CD8-positive, alpha-beta memory T cell (primary cell): Measurements from ENCODE around the gene KLK5. TPM values are rescaled to one million over a fixed set of nuclear protein-coding genes. Genes with fewer than 3 reads are reported as not detected.
"Not testable (repeated sequence)": the region's sequence is repeated elsewhere in the genome, so short reads cannot be mapped to it uniquely, and the experiment has no call there.

Source experiments
- CTCF ChIA-PET: fragments of 350-600 bp; sonication (Branson Sonifier 250); formaldehyde crosslinking; loops from one replicate; lab custom pipeline; 2021; ENCODE audit warnings: antibody characterized with exemption; lab: Charles Lee
- POLR2A ChIA-PET: fragments of 350-600 bp; sonication (Branson Sonifier 250); formaldehyde crosslinking; loops from one replicate; lab custom pipeline; 2021; ENCODE audit warnings: antibody characterized with exemption; lab: Charles Lee
- DNase-seq, 5 donors: peaks; one replicate each; pipeline versions ENCODE4 v3.0.0 to v3.0.0-alpha.2; 2020 to 2022; ENCODE audit warnings: mixed read lengths in 1 of 5
- H3K27ac ChIP-seq: one replicate; pipeline ENCODE4 v1.7.0; 2013; ENCODE audit warnings: low read depth, mild to moderate bottlenecking, low read length, moderate library complexity
- H3K27me3 ChIP-seq: 2 replicates; pipeline ENCODE4 v1.7.0; 2013; ENCODE audit warnings: low read length, mild to moderate bottlenecking; ENCODE audit not compliant: insufficient read depth, poor library complexity, severe bottlenecking
- H3K36me3 ChIP-seq: 2 replicates; pipeline ENCODE4 v1.7.0; 2013; ENCODE audit warnings: mild to moderate bottlenecking, low read length, moderate library complexity; ENCODE audit not compliant: insufficient read depth
- H3K4me1 ChIP-seq: 2 replicates; pipeline ENCODE4 v1.7.0; 2013; ENCODE audit warnings: mild to moderate bottlenecking, low read length, moderate library complexity; ENCODE audit not compliant: insufficient read depth
- H3K4me3 ChIP-seq: 2 replicates; pipeline ENCODE4 v1.7.0; 2013; ENCODE audit warnings: mild to moderate bottlenecking, low read length
- H3K9me3 ChIP-seq: 2 replicates; pipeline ENCODE4 v1.7.0; 2013; ENCODE audit warnings: mild to moderate bottlenecking, low read length
- H3K27ac Mint-ChIP-seq, 8 donors: one replicate each; pipeline ENCODE4 v1.8.0; 2020 to 2021; ENCODE audit warnings: mixed read lengths in 8 of 8, mild to moderate bottlenecking in 6 of 8, inconsistent platforms in 3 of 8, moderate library complexity in 3 of 8
- H3K27me3 Mint-ChIP-seq, 2 donors: one replicate each; pipeline ENCODE4 v1.8.0; 2020 to 2021; ENCODE audit warnings: mixed read lengths in 2 of 2, mild to moderate bottlenecking in 1 of 2, moderate library complexity in 1 of 2
- H3K36me3 Mint-ChIP-seq, 3 donors: one replicate each; pipeline ENCODE4 v1.8.0; 2020 to 2021; ENCODE audit warnings: mixed read lengths in 3 of 3, inconsistent platforms in 1 of 3, mild to moderate bottlenecking in 1 of 3
- H3K4me1 Mint-ChIP-seq, 3 donors: one replicate each; pipeline ENCODE4 v1.8.0; 2020 to 2021; ENCODE audit warnings: mixed read lengths in 3 of 3, inconsistent platforms in 1 of 3, mild to moderate bottlenecking in 1 of 3
- H3K4me3 Mint-ChIP-seq, 7 donors: one replicate each; pipeline ENCODE4 v1.8.0; 2020 to 2021; ENCODE audit warnings: mixed read lengths in 7 of 7, mild to moderate bottlenecking in 6 of 7, moderate library complexity in 4 of 7, inconsistent platforms in 2 of 7
- H3K9me3 Mint-ChIP-seq, 5 donors: one replicate each; pipeline ENCODE4 v1.8.0; 2020 to 2022; ENCODE audit warnings: mixed read lengths in 5 of 5, mild to moderate bottlenecking in 3 of 5, moderate library complexity in 2 of 5, inconsistent platforms in 1 of 5
- polyA plus RNA-seq: library from polyadenylated mRNA; unstranded; fragments of 300-500 nt; fragmentation: Illumina TruSeq; gene quantifications from one replicate; pipeline ENCODE4 v1.2.3, GENCODE V29; 2021
- total RNA-seq, 2 experiments: library from RNA; stranded (reverse); gene quantifications; one replicate each; pipeline ENCODE4 v1.2.3, GENCODE V29; 2021

Gene KLK5
- total and polyA plus RNA-seq, 3 experiments from 2014 or later = not detected

DNA sequence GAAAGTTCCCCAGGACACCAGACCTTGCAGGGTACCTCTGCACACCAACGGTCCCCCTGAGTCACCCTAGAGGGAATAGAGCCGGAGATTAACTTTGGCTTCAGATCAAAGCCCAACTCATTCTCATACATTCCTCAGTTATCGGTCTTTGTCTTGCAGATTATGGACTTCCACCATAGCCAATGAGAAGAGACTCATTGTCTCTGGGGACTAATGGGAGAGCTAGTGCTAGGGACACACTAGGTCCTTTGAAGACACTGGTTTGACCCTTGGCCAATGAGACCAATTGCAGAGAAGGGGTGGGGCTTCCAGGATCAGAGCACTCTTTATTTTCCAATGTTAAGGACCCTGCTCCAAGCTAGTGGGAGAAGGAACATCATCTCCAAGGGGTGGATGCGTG lies 24.8 kb upstream of the KLK5 start:
- Histone ChIP-seq H3K4me1 (no peaks in the 10 kb centered on the region), H3K4me3 (no peak overlapping the region), H3K27ac (no peak overlapping the region), H3K27me3 (no peaks in the 10 kb centered on the region), H3K9me3 (no peaks in the 10 kb centered on the region), H3K36me3 (no peaks in the 10 kb centered on the region)
- peaks cover 23 to 62% of the 10 kb centered on the region in 2 donors for H3K27me3 Mint-ChIP-seq
- H3K36me3 Mint-ChIP-seq = no peaks in the 10 kb centered on the region
- H3K4me3 Mint-ChIP-seq = no peak overlapping the region
- H3K27ac Mint-ChIP-seq = no peak overlapping the region
- CTCF ChIA-PET = no interaction called here
- no peaks in the 10 kb centered on the region for H3K4me1 Mint-ChIP-seq
- peaks cover 0 to 7% (median 0%) of the 10 kb centered on the region in 5 donors for H3K9me3 Mint-ChIP-seq
- POLR2A ChIA-PET = no interaction called here
- no peak for DNase-seq

DNA sequence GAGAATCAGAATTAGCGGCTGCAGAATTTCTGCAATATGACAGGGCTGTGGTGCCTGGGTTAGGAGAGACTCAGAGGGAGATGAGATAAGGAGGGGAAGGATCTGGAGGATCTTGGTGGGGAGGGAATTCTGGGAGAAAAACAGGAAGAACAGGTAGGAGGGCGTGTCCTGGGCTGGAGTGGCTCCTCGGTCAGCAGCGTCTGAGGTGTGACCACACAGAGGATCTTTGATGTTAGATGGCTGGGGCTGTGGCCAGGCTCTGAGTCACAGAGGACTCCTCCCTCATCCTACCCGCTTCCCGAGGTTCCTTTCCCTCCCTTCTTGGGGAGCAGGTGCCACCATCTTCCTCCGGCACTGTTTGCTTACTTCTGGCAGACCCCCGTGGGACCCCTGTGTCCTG lies 22.9 kb upstream of the KLK5 start:
- Histone ChIP-seq H3K4me3 (no peak overlapping the region), H3K27ac (no peak overlapping the region), H3K36me3 (no peaks in the 10 kb centered on the region), H3K4me1 (no peaks in the 10 kb centered on the region), H3K9me3 (no peaks in the 10 kb centered on the region), H3K27me3 (no peaks in the 10 kb centered on the region)
- Mint-ChIP-seq H3K4me1 (no peaks in the 10 kb centered on the region), H3K36me3 (no peaks in the 10 kb centered on the region), H3K27ac (peak overlapping the region in 1 of 8 donors; percentile 7), H3K9me3 (peaks cover 0 to 7% (median 0%) of the 10 kb centered on the region in 5 donors), H3K27me3 (peaks cover 20 to 58% of the 10 kb centered on the region in 2 donors), H3K4me3 (no peak overlapping the region)
- POLR2A ChIA-PET = no interaction called here
- CTCF ChIA-PET = no interaction called here
- DNase-seq = no peak

DNA sequence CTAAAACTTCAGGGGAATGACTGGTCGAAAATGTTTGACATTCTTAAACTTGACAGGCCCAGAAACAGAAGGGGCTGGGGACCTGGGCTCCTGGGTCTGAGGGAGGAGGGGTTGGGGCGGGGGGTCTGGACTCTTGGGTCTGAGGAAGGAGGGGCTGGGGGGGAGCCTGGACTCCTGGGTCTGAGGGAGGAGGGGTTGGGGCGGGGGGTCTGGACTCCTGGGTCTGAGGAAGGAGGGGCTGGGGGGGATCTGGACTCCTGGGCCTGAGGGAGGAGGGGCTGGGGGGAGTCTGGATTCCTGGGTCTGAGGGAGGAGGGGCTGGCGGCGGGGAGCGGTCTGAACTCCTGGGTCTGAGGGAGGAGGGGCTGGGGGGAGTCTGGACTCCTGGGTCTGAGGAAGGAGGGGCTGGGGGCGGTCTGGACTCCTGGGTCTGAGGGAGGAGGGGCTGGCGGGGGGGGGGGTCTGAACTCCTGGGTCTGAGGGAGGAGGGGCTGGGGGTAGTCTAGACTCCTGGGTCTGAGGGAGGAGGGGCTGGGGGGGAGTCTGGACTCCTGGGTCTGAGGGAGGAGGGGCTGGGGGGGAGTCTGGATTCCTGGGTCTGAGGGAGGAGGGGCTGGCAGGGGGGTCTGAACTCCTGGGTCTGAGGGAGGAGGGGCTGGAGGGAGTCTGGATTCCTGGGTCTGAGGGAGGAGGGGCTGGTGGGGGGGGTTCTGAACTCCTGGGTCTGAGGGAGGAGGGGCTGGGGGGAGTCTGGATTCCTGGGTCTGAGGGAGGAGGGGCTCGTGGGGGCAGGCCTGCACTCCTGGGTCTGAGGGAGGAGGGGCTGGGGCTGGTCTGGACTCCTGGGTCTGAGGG lies 22.1 kb upstream of the KLK5 start:
- Mint-ChIP-seq H3K27ac (no peak overlapping the region), H3K4me3 (no peak overlapping the region), H3K9me3 (peaks cover 0 to 7% (median 0%) of the 10 kb centered on the region in 5 donors), H3K27me3 (peaks cover 25 to 65% of the 10 kb centered on the region in 2 donors), H3K4me1 (no peaks in the 10 kb centered on the region), H3K36me3 (no peaks in the 10 kb centered on the region)
- no peak for DNase-seq
- no peaks in the 10 kb centered on the region for H3K4me1 ChIP-seq
- CTCF ChIA-PET = no interaction called here
- H3K27ac ChIP-seq = no peak overlapping the region
- H3K27me3 ChIP-seq = no peaks in the 10 kb centered on the region
- H3K9me3 ChIP-seq = no peaks in the 10 kb centered on the region
- POLR2A ChIA-PET = no interaction called here
- H3K4me3 ChIP-seq = no peak overlapping the region
- no peaks in the 10 kb centered on the region for H3K36me3 ChIP-seq

DNA sequence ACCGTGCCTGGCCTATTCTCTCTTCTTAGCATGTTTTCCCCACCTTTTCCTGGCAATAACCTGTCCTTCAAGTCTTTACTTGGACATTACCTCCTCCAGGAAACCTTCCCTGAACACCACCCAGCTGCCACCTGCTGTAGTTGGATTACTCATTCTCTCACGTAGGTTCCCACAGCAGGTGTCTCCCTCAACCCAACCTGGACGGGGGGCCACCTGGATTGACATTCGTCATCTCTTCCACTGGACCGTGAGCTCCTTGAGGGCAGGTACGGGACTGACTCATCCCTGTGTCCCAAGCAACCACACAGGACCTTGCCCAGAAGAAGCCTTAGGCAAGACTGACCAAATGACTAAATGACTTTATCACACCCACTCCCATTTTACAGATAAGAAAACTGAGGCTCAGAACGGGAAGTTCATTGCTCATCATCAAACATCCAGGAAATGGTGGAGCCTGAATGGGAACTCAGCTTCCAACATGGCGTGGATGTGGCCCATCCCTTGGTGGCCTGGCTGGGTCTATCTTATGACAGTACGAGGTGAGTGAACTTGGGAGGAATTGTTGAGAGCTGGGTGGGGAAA lies 20.0 kb upstream of the KLK5 start:
- Histone ChIP-seq H3K4me1 (no peaks in the 10 kb centered on the region), H3K36me3 (no peaks in the 10 kb centered on the region), H3K9me3 (no peaks in the 10 kb centered on the region), H3K27me3 (no peaks in the 10 kb centered on the region), H3K27ac (no peak overlapping the region), H3K4me3 (no peak overlapping the region)
- no peaks in the 10 kb centered on the region for H3K4me1 Mint-ChIP-seq
- H3K9me3 Mint-ChIP-seq = peaks cover 0 to 7% (median 0%) of the 10 kb centered on the region in 5 donors
- no peaks in the 10 kb centered on the region for H3K36me3 Mint-ChIP-seq
- H3K27me3 Mint-ChIP-seq = peaks cover 29 to 59% of the 10 kb centered on the region in 2 donors
- CTCF ChIA-PET = no interaction called here
- H3K4me3 Mint-ChIP-seq = no peak overlapping the region
- no peak for DNase-seq
- POLR2A ChIA-PET = no interaction called here
- peak overlapping the region in 1 of 8 donors; percentile 32 for H3K27ac Mint-ChIP-seq

DNA sequence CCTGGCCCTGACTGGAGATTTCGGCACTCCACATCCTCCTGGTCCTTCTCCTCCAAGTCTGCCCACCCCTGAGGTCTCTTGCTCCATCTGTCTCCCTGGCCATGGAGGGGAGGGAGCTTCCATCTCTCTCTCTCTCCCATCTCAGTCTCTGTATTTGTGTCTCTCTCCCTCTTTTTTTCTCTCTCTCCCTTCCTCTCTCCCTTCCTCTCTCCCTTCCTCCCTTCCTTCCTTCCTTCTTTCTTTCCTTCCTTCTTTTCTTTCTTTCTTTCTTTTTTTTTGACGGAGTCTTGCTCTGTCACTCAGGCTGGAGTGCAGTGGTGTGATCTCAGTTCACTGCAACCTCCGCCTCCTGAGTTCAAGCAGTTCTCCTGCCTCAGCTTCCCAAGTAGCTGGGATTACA lies 17.0 kb upstream of the KLK5 start:
- H3K27me3 ChIP-seq, H3K9me3 Mint-ChIP-seq, H3K36me3 ChIP-seq, H3K27ac ChIP-seq, H3K27ac Mint-ChIP-seq, H3K4me1 Mint-ChIP-seq, CTCF ChIA-PET, POLR2A ChIA-PET, H3K4me3 Mint-ChIP-seq, H3K36me3 Mint-ChIP-seq, H3K4me1 ChIP-seq, DNase-seq, H3K9me3 ChIP-seq, H3K4me3 ChIP-seq: not testable (repeated sequence)
- peaks cover 25 to 52% of the 10 kb centered on the region in 2 donors for H3K27me3 Mint-ChIP-seq

DNA sequence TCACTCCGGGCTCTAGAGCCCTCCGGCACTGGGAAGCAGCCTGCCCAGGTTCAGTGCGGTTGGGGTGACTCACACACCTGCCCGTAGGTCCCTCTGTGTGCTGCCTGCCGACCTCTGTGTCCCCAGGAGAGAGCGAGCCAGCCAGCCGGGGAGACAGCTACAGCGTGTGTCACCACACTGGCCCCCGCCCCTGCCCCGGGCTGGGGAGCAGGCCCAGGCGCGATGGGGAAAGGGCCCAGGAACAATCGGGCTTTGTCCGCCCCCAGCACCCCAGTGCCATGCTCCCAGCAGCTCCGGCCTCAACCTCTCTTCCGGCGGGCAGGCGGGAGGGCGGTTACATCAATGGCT lies 16.5 kb upstream of the KLK5 start, which contains the start of gene KLK6:
Gene KLK6 (minus strand): TSS at position 179 of the 348 bp plus-strand sequence. CDS start 1,487 bp downstream, outside the sequence.
- H3K36me3 ChIP-seq = no peaks in the 10 kb centered on the region
- H3K4me1 Mint-ChIP-seq = no peaks in the 10 kb centered on the region
- H3K27me3 ChIP-seq = no peaks in the 10 kb centered on the region
- H3K9me3 ChIP-seq = no peaks in the 10 kb centered on the region
- H3K4me1 ChIP-seq = no peaks in the 10 kb centered on the region
- ChIA-PET POLR2A (no interaction called here), CTCF (no interaction called here)
- H3K27ac ChIP-seq = no peak within 1 kb of the TSS
- no peaks in the 10 kb centered on the region for H3K36me3 Mint-ChIP-seq
- H3K4me3 ChIP-seq = no peak within 1 kb of the TSS
- no peak within 1 kb of the TSS for H3K27ac Mint-ChIP-seq
- peaks cover 25 to 54% of the 10 kb centered on the region in 2 donors for H3K27me3 Mint-ChIP-seq
- no peak within 1 kb of the TSS for H3K4me3 Mint-ChIP-seq
- DNase-seq = no peak
- H3K9me3 Mint-ChIP-seq = peaks cover 0 to 3% (median 0%) of the 10 kb centered on the region in 5 donors

DNA sequence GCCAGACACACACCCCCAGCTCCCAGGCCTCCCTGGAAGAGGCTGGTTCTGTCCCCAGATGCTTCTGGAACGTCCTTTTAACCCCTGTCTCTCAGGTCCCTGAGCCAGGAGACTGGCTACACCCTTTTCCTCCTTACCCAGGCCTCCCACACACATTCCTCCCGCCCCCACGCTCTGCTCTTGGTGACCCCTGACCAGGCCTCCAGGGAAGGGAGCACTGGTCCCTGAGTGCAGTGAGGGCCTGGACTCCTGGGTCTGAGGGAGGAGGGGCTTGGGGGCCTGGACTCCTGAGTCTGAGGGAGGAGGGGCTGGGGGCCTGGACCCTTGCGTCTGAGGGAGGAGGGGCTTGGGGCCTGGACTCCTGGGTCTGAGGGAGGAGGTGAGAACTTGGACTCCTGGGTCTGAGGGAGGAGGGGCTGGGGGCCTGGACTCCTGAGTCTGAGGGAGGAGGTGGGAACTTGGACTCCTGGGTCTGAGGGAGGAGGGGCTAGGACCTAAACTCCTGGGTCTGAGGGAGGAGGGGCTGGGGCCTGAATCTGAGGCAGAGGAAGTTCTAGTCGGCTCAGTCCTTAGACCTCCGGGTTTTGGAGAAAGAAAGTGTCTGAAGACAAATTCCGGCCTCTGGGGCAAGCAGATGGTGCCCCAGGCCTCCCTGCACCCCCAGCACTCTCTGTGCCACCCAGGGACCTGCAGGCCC lies 16.0 kb upstream of the KLK5 start:
- Mint-ChIP-seq H3K36me3 (no peaks in the 10 kb centered on the region), H3K27ac (no peak overlapping the region), H3K9me3 (peaks cover 0 to 6% (median 2%) of the 10 kb centered on the region in 5 donors), H3K4me1 (no peaks in the 10 kb centered on the region), H3K4me3 (no peak overlapping the region), H3K27me3 (peaks cover 25 to 54% of the 10 kb centered on the region in 2 donors)
- H3K4me1 ChIP-seq = no peaks in the 10 kb centered on the region
- no peak for DNase-seq
- H3K36me3 ChIP-seq = no peaks in the 10 kb centered on the region
- no peak overlapping the region for H3K27ac ChIP-seq
- no peak overlapping the region for H3K4me3 ChIP-seq
- POLR2A ChIA-PET = no interaction called here
- H3K27me3 ChIP-seq = no peaks in the 10 kb centered on the region
- H3K9me3 ChIP-seq = no peaks in the 10 kb centered on the region
- CTCF ChIA-PET = no interaction called here
